Measurements from ENCODE around the gene SPACA5.
A peak's percentile ranks its signal among the peaks of the same experiment; 100 is the strongest.
"Not testable (repeated sequence)": the region's sequence is repeated elsewhere in the genome, so short reads cannot be mapped to it uniquely, and the experiment has no call there.

The SPACA5 gene
- total RNA-seq: 0 reads per million in 2 donors

GRCh38 chrX:48006688-48007087 is at the start of gene SPACA5:
Gene SPACA5 (plus strand): TSS chrX:48006988. CDS start chrX:48007803, 815 bp downstream.
- not testable (repeated sequence) for DNase-seq

GRCh38 chrX:47958206-47958605 is 48.6 kb upstream of the SPACA5 start:
- DNase-seq: not testable (repeated sequence)

- DNase-seq: no peak
Observed at GRCh38 chrX:47958761-47959342, 47.9 kb upstream of the SPACA5 start.

- DNase-seq: no peak
Observed at GRCh38 chrX:47960406-47960805, 46.4 kb upstream of the SPACA5 start.

- DNase-seq: not testable (repeated sequence)
Observed at GRCh38 chrX:47961830-47962229, 45.0 kb upstream of the SPACA5 start.

- not testable (repeated sequence) for DNase-seq
Observed at GRCh38 chrX:47965526-47965925, 41.3 kb upstream of the SPACA5 start.

GRCh38 chrX:47973235-47973634 is 33.6 kb upstream of the SPACA5 start:
- DNase-seq: no peak

GRCh38 chrX:47976254-47977151 is 30.3 kb upstream of the SPACA5 start:
- no peak for DNase-seq

- DNase-seq: no peak
Observed at GRCh38 chrX:47991263-47992094, 15.3 kb upstream of the SPACA5 start.

GRCh38 chrX:47992095-47992380 is 14.8 kb upstream of the SPACA5 start:
- DNase-seq: no peak

- no peak for DNase-seq
Observed at GRCh38 chrX:47992669-47993068, 14.1 kb upstream of the SPACA5 start.

- DNase-seq: no peak
Observed at GRCh38 chrX:48001260-48001659, 5.5 kb upstream of the SPACA5 start.

- no peak for DNase-seq
Observed at GRCh38 chrX:48002319-48002718, 4.5 kb upstream of the SPACA5 start.

- DNase-seq: no peak
Observed at GRCh38 chrX:48002929-48003328, 3.9 kb upstream of the SPACA5 start.

GRCh38 chrX:48003367-48003757 is 3.4 kb upstream of the SPACA5 start:
- DNase-seq: no peak

GRCh38 chrX:48003758-48004457 is 2.9 kb upstream of the SPACA5 start, which contains the start of gene ZNF182:
Gene ZNF182 (minus strand): TSS chrX:48003989. CDS start chrX:48002609, 1,380 bp downstream.
- DNase-seq: peak; percentile 89

GRCh38 chrX:48009445-48009960 is 2.7 kb downstream of the SPACA5 start:
- not testable (repeated sequence) for DNase-seq

GRCh38 chrX:48016583-48017310 is 10.0 kb downstream of the SPACA5 start:
- not testable (repeated sequence) for DNase-seq

- DNase-seq: not testable (repeated sequence)
Observed at GRCh38 chrX:48019892-48020291, 13.1 kb downstream of the SPACA5 start.

- not testable (repeated sequence) for DNase-seq
Observed at GRCh38 chrX:48020472-48020871, 13.7 kb downstream of the SPACA5 start.

All from activated gamma-delta T cell (primary cell).